GM19468 (cell line): ENCODE measurements around the gene ACKR4.
"Not testable (repeated sequence)": the region's sequence is repeated elsewhere in the genome, so short reads cannot be mapped to it uniquely, and the experiment has no call there.

ENCODE experiments used
- ATAC-seq: cut with Tn5 transposase; IDR thresholded peaks from one replicate; pipeline ENCODE4 v1.9.1; 2021; ENCODE audit warnings: mild to moderate bottlenecking, moderate library complexity, moderate number of reproducible peaks; ENCODE audit not compliant: unreplicated experiment; ENCODE audit errors: extremely low read depth

Gene ACKR4

GRCh38 chr3:132596816-132597433, at the start of gene ACKR4:
Gene ACKR4, plus strand, starts transcription at chr3:132597270. Its CDS starts 3,128 bp downstream, at chr3:132600398.
- ATAC-seq = no peak

- no peak for ATAC-seq
Observed at GRCh38 chr3:132549169-132549568, 47.9 kb upstream of the ACKR4 start.

- no peak for ATAC-seq
Observed at GRCh38 chr3:132549890-132550578, 47.0 kb upstream of the ACKR4 start.

GRCh38 chr3:132550579-132551305, 46.3 kb upstream of the ACKR4 start:
- ATAC-seq = no peak

GRCh38 chr3:132553826-132554225, 43.2 kb upstream of the ACKR4 start:
- ATAC-seq = no peak

- no peak for ATAC-seq
Observed at GRCh38 chr3:132554437-132554836, 42.6 kb upstream of the ACKR4 start.

GRCh38 chr3:132555306-132556035, 41.6 kb upstream of the ACKR4 start:
- ATAC-seq = no peak

- not testable (repeated sequence) for ATAC-seq
Observed at GRCh38 chr3:132556036-132556386, 41.1 kb upstream of the ACKR4 start.

- ATAC-seq = no peak
Observed at GRCh38 chr3:132556508-132557159, 40.4 kb upstream of the ACKR4 start.

GRCh38 chr3:132561003-132561402, 36.1 kb upstream of the ACKR4 start:
- ATAC-seq = no peak

- no peak for ATAC-seq
Observed at GRCh38 chr3:132563420-132564069, 33.5 kb upstream of the ACKR4 start.

GRCh38 chr3:132564070-132564465, 33.0 kb upstream of the ACKR4 start:
- ATAC-seq = no peak

GRCh38 chr3:132568422-132568821, 28.6 kb upstream of the ACKR4 start:
- no peak for ATAC-seq

GRCh38 chr3:132569153-132569552, 27.9 kb upstream of the ACKR4 start:
- no peak for ATAC-seq

- ATAC-seq = no peak
Observed at GRCh38 chr3:132569580-132569979, 27.5 kb upstream of the ACKR4 start.

GRCh38 chr3:132570016-132570415, 27.1 kb upstream of the ACKR4 start:
- ATAC-seq = no peak

- no peak for ATAC-seq
Observed at GRCh38 chr3:132573797-132574211, 23.3 kb upstream of the ACKR4 start.

- no peak for ATAC-seq
Observed at GRCh38 chr3:132587401-132587800, 9.7 kb upstream of the ACKR4 start.

GRCh38 chr3:132592216-132592615, 4.9 kb upstream of the ACKR4 start:
- ATAC-seq = no peak
